Measurements from ENCODE around the gene GRIK4.

Gene GRIK4

GRCh38 chr11:120863359-120863758 lies 351.8 kb downstream of the GRIK4 start:
- TF ChIP-seq SIN3A (IDR thresholded peaks at IDR 0.05; ENCODE audit: borderline replicate concordance, insufficient read depth, low read length) (no peak), POLR2AphosphoS5 (IDR thresholded peaks at IDR 0.05; ENCODE audit: low read depth, low read length) (no peak), TAF1 (IDR thresholded peaks at IDR 0.05; ENCODE audit: borderline replicate concordance, insufficient read depth, low read length) (no peak)
- TF ChIP-seq, protein P1, sequence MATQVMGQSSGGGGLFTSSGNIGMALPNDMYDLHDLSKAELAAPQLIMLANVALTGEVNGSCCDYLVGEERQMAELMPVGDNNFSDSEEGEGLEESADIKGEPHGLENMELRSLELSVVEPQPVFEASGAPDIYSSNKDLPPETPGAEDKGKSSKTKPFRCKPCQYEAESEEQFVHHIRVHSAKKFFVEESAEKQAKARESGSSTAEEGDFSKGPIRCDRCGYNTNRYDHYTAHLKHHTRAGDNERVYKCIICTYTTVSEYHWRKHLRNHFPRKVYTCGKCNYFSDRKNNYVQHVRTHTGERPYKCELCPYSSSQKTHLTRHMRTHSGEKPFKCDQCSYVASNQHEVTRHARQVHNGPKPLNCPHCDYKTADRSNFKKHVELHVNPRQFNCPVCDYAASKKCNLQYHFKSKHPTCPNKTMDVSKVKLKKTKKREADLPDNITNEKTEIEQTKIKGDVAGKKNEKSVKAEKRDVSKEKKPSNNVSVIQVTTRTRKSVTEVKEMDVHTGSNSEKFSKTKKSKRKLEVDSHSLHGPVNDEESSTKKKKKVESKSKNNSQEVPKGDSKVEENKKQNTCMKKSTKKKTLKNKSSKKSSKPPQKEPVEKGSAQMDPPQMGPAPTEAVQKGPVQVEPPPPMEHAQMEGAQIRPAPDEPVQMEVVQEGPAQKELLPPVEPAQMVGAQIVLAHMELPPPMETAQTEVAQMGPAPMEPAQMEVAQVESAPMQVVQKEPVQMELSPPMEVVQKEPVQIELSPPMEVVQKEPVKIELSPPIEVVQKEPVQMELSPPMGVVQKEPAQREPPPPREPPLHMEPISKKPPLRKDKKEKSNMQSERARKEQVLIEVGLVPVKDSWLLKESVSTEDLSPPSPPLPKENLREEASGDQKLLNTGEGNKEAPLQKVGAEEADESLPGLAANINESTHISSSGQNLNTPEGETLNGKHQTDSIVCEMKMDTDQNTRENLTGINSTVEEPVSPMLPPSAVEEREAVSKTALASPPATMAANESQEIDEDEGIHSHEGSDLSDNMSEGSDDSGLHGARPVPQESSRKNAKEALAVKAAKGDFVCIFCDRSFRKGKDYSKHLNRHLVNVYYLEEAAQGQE (IDR thresholded peaks at IDR 0.05; ENCODE audit: insufficient read depth in 1 of 2, low read depth in 2 of 2, low read length in 2 of 2) = no peak

DNA sequence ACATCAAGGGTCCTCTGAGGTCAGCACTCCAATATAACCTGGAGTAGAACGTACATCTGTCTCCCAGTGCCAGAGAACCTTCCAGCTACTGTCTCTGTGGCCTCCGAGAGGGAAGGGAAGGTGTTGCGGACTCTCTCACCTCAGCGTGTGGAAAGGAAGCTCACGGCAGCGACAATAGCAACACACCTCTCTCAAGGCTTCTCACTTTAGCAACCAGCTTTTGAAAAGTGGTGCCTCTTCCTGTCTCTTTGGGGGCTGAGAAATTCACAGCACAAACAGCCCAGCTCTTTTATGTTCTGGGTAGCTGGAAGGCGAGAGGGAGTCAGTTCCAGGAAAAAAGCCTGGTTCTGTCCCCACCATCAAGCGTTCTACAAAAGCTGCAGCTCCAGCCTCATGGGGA lies 355.5 kb downstream of the GRIK4 start:
- TF ChIP-seq POLR2AphosphoS5 (IDR thresholded peaks at IDR 0.05; ENCODE audit: low read depth, low read length) (no peak), SIN3A (IDR thresholded peaks at IDR 0.05; ENCODE audit: borderline replicate concordance, insufficient read depth, low read length) (no peak), TAF1 (IDR thresholded peaks at IDR 0.05; ENCODE audit: borderline replicate concordance, insufficient read depth, low read length) (no peak), FOXP2 (optimal IDR thresholded peaks at IDR 0.05; ENCODE audit: borderline replicate concordance, extremely low read depth, extremely low read length, insufficient read depth) (no peak)
- TF ChIP-seq, protein P1 (IDR thresholded peaks at IDR 0.05; ENCODE audit: insufficient read depth in 1 of 2, low read depth in 2 of 2, low read length in 2 of 2) = no peak

DNA sequence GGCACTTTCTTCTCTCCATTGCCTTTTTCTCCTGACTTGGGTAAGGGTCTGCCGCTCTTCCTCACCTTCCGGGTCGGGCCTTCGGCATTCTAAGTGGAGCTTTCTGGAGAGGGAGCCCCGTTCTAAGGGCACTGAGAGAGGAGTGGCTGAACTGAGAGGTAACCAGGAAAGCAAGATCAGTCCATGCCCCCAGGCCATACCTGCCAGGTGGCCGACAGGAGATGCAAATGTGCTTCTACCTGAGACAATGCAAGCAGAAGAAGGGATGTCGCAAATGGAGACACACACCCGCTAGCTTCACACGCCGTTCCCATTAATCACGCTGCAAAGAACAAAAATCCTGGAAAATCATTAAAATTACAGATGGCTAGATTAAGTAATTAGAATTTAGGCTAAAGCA lies 356.0 kb downstream of the GRIK4 start:
- TF ChIP-seq TAF1 (IDR thresholded peaks at IDR 0.05; ENCODE audit: borderline replicate concordance, insufficient read depth, low read length) = no peak
- TF ChIP-seq SIN3A (IDR thresholded peaks at IDR 0.05; ENCODE audit: borderline replicate concordance, insufficient read depth, low read length) = no peak
- no peak for TF ChIP-seq FOXP2 (optimal IDR thresholded peaks at IDR 0.05; ENCODE audit: borderline replicate concordance, extremely low read depth, extremely low read length, insufficient read depth)
- TF ChIP-seq POLR2AphosphoS5 (IDR thresholded peaks at IDR 0.05; ENCODE audit: low read depth, low read length) = no peak
- TF ChIP-seq, protein P1 (IDR thresholded peaks at IDR 0.05; ENCODE audit: insufficient read depth in 1 of 2, low read depth in 2 of 2, low read length in 2 of 2) = no peak

GRCh38 chr11:120867988-120868387 lies 356.4 kb downstream of the GRIK4 start:
- TF ChIP-seq, protein P1 (IDR thresholded peaks at IDR 0.05; ENCODE audit: insufficient read depth in 1 of 2, low read depth in 2 of 2, low read length in 2 of 2) = no peak
- TF ChIP-seq SIN3A (IDR thresholded peaks at IDR 0.05; ENCODE audit: borderline replicate concordance, insufficient read depth, low read length) = no peak
- TF ChIP-seq TAF1 (IDR thresholded peaks at IDR 0.05; ENCODE audit: borderline replicate concordance, insufficient read depth, low read length) = no peak
- no peak for TF ChIP-seq POLR2AphosphoS5 (IDR thresholded peaks at IDR 0.05; ENCODE audit: low read depth, low read length)
- TF ChIP-seq FOXP2 (optimal IDR thresholded peaks at IDR 0.05; ENCODE audit: borderline replicate concordance, extremely low read depth, extremely low read length, insufficient read depth) = no peak

GRCh38 chr11:120869097-120869496 lies 357.5 kb downstream of the GRIK4 start:
- TF ChIP-seq TAF1 (IDR thresholded peaks at IDR 0.05; ENCODE audit: borderline replicate concordance, insufficient read depth, low read length) (no peak), FOXP2 (optimal IDR thresholded peaks at IDR 0.05; ENCODE audit: borderline replicate concordance, extremely low read depth, extremely low read length, insufficient read depth) (no peak), SIN3A (IDR thresholded peaks at IDR 0.05; ENCODE audit: borderline replicate concordance, insufficient read depth, low read length) (no peak), POLR2AphosphoS5 (IDR thresholded peaks at IDR 0.05; ENCODE audit: low read depth, low read length) (no peak)
- TF ChIP-seq, protein P1 (IDR thresholded peaks at IDR 0.05; ENCODE audit: insufficient read depth in 1 of 2, low read depth in 2 of 2, low read length in 2 of 2) = no peak

Measured in PFSK-1 (cell line).